Measurements from ENCODE around the gene USP25.
"Not testable (repeated sequence)": the region's sequence is repeated elsewhere in the genome, so short reads cannot be mapped to it uniquely, and the experiment has no call there.

Gene USP25

DNA sequence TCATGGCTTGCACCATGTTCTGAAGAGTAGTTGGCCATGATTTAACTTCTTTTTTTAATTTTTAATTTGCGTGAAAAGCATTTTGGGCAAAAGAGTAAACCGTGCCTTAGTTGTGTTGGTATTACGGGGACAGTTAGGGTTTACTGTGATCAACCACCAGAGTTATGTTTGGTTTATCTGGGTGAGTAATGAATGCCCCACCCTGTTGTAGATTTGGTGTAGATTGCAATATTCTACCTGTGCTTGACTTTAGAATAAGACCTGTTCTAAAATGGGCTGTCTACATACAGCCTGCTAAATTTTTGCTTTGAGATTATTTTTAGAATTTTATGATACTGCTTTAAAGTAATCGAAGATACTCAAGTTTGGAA is 1.4 kb downstream of the USP25 start:
- DNase-seq (ENCODE audit: low read depth): no peak

DNA sequence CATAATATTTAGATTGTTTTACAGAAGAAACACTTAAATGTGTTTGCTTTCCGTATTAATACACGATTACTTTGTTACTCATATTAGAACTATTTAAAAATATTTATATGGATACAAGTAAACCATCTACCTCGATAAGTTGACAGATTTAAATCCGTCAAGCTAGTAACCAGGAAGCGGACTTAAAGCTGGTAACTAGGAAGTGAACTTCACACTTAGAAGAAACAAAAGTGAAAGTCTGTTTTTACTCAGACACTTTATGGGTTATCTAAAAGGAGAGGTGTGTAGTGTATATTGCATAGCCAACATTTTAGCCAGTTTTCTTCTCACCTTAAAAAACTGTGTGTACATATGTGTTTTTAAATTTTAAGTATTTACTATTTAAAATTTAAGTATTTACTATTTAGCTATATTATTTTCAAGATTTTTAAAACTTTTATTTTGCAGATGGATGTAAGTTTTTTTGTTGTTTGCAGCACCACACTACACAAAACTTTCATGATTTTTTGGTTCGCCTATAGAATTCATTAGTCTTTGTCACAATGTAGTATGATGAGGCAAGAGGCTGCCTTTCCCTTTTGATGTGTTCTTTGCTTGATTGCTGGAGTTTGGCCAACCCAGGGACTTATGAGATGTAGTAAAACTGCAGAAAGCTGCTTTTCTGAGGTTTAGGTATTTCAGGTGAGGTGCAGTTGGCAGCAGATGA is 2.7 kb downstream of the USP25 start:
- no peak for DNase-seq (ENCODE audit: low read depth)

DNA sequence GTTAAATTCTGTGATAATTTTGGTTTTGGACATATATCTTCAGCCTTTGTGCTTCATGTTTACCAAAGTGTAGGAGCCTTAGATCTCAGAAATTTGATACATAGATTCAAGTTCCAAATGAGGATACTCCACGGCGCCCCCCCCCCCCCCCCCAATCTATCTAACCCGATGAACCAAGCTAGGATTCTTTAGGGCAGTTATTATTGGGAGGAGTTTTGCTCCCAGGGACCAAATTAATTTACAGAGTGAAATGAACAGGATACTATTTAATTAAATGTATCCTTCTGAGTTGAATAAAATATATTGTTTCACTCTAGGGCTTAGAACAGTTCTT is 3.2 kb downstream of the USP25 start:
- no peak for DNase-seq (ENCODE audit: low read depth)

DNA sequence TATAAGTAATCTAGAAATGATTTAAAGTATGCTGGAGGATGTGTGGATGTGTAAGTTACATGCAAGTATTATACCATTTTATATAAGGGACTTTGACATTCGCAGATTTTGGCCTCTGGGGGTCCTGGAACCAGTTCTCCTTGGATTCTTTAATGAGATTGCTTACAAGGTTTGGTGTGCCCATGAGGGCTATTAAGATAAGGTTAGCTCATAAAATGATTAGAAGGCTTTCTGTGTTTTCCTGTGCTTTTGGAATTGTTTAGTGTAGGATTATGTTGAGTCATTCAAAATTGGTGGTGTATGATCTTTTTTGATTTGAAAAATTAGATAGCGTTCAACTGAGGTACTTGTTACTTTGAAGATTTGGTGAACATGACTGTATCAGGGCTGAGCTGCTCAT is 5.6 kb downstream of the USP25 start:
- no peak for DNase-seq (ENCODE audit: low read depth)

DNA sequence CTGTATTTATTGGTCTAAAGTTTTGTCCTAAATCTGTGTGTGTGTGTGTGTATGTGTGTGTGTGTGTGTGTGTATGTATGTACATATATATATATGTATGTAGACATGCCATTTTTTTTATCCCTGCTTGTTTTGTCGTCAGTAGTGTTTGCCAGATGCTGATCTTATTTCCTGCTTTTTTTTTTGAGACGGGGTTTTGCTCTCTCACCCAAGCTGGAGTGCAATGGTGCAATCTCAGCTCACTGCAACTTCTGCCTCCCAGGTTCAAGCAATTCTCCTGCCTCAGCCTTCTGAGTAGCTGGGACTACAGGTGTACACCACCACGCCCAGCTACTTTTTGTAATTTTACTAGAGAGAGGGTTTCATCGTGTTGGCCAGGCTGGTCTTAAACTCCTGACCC is 6.1 kb downstream of the USP25 start:
- not testable (repeated sequence) for DNase-seq (ENCODE audit: low read depth)

DNA sequence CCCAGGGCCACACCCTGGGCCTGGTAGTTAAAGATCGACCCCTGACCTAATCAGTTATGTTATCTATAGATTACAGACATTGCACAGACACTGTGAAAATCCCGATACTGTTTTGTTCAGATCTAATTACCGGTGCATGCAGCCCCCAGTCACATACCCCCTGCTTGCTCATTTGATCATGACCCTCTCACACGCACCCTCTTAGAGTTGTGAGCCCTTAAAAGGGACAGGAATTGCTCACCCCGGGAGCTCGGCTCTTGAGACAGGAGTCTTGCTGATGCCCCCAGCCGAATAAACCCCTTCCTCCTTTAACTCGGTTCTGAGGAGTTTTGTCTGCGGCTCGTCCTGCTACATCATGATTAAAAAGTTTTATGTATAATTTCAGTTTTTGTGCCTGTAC is 9.0 kb downstream of the USP25 start:
- DNase-seq (ENCODE audit: low read depth): not testable (repeated sequence)

DNA sequence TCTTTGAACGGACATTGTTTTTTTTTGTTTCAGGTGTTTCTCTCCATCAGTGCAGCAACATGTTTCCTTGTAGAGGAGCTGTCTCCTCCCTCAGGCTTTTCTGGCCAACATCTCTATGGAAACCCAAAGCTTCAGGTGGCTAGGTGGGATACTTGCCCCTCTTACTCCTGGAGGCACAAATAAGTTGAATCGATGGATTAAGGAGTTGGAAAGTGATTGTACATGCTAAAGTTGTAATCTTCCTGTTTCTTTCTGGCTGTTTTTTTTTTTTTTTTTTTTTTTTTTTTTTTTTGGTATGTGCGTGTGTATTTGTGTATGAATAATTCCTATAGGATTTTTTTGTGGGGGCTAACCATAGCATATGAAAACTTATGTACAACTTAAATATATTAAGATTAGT is 10.6 kb downstream of the USP25 start:
- no peak for DNase-seq (ENCODE audit: low read depth)

DNA sequence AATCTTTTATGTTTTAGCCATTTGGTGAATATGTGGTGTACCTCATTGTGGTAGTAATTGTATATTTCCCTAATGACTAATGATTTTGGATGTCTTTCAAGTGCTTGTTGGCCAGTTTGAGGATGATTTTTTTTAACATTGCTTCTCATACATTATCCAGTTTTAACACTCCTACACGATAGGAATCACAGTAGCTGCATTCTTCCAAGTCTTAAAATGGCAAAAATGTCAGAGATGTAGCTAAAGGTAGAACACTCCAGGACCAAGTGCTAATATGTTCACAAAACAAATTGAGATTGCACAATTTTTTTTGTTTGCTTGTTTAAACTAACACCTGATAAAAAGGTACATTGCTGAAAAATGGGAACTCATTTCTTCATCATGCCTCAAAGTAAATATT is 11.7 kb downstream of the USP25 start:
- DNase-seq (ENCODE audit: low read depth): no peak

DNA sequence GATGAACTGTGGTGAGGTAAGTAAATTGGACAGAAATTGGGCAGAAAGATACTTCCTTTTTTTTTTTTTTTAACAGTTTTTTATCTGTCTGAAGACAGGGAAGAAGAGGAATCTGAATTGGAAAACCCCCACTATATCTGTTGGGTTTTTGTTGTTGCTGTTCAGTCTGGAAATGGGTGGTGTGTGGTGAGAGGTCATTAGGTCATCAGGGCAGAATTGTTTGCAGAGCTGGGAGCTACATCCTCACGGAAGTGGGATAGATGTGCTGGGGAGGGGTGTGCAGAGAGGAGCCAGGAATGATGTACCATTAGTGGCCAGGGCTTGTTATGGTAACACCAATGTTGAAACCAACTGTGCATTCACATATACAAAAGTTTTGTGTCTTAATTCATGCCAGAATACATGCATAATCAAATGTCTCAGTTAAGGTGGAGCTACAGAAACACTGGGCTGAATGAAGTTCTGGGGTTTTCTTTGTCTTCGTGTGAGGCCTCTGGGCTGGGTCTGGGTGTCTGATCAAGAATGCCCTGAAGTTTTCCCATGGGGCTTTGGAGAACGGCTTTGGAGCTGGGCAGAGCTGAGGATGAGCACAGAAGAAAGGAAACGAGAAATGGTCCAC is 12.4 kb downstream of the USP25 start:
- DNase-seq (ENCODE audit: low read depth): no peak

DNA sequence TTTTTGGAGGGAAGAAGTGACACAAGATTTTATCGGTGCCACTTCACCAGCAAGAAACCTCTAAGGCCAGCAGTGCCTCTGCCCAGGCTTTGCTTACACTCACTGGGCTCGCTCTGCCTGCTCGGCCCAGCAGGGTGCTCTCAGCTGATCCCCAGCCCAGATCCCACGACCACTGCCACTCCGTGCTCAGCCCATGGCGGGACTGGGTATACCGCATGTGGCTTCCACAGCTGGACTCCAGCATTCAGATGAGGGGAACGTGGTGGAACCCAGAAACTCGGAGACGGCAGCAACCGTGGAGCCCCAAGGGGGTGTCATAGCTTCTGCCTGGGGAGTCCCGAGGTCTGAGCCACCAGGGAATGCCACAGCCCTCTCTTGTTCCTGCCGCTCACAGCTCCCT is 12.9 kb downstream of the USP25 start:
- DNase-seq (ENCODE audit: low read depth): no peak

DNA sequence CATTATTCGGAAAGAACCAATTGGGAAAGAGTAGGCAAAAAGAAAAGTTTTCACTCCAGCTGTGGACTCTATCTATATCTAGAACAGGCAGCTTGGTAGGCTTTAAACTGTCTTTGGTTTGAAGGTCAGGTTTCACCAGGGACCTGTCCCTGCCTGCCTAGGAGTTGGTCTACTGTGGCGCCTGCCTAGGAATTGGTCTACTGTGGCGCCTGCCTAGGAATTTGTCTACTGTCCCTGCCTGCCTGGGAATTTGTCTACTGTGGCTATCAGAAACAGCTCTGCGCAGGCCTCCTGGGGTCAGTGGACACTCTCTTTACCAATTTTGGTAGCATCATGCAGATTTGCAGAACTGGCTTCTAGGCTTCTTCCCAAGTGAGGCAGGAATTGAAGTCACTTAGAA is 13.8 kb downstream of the USP25 start:
- DNase-seq (ENCODE audit: low read depth): no peak

DNA sequence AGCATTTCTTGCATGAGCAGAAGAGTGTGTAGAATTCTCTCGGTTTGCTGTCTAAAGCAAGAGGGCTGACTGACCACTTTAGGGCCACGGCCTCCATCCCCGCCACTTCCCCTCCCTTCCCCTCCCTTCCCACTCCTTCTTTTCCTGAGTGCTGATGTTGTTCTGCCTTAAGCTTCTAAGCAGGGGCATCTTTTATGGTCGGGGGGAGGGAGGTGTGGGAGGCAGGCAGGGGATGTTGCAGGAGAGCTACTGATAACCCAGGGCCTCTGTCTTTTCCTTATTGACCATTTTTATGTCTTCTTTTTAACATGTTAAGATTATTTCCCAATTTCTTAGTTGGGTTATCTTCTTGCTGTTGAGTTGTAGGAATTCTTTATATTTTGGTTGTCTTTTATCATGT is 15.1 kb downstream of the USP25 start:
- no peak for DNase-seq (ENCODE audit: low read depth)

DNA sequence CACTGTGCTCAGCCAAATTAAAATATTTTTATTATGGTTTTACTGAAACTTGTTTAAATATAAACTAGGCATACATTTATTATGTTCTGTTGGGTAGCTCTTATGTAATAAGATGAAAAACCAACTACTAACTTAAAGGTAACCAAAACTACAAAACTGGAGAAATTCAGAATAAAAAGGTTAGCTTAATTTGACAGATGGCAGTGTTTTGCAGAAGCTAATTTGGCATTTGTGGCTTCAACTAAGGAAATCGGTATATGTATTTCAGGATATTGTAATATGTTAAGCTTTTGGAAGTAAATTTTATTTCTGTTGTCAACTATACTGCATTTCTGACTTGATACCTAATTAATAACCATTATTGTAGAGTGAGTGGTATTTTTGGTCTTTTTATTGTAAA is 18.8 kb downstream of the USP25 start:
- no peak for DNase-seq (ENCODE audit: low read depth)

DNA sequence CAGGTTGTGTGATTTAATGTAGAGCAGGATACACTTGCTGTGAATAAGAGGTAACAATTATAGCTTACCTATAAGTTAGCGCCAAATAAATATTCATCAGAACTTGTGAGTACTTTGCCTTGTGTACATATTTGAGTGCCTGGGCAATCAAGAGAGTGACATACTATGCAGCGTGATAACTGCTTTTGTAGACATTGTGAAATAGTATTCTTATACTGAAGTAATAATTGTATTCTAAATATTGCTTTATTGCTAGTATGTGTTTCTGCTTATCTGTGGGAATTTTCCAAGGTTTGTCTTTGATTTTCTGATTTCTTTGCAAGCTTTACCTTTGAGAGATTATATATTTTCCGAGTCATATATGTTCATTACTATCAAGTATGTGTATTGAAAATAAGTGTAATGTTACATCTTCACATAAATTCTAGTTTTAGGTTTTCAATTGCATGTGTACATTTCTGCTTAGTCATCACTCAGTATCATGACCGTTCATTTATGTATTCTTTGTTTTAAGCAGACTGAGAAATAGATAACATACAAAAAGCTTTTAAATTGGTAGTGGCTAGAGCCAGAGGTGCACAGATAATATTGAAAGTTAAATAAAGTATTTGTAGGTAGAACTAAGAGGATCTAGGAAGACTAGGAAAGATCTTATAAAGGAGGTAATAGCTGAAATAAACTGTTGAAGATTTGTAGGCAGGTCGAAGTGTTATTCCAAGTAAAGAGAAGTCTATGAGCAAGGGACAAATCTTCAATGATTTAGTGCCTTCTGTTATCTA is 19.5 kb downstream of the USP25 start:
- DNase-seq (ENCODE audit: low read depth): no peak

DNA sequence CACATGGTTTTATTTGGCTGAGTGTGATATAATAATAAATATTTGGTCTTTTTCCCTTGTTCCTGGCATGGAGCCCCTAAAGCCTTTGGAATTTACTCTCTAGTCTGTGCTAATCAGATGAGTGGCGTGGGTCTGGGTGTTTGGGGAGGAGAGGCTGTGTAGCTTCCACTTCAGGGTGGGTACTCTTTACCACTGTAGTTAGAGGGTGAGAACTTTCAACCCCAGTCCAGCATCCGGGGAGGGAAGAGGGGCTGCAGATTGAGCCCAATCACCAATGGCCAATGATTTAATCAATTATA is 20.0 kb downstream of the USP25 start:
- no peak for DNase-seq (ENCODE audit: low read depth)

DNA sequence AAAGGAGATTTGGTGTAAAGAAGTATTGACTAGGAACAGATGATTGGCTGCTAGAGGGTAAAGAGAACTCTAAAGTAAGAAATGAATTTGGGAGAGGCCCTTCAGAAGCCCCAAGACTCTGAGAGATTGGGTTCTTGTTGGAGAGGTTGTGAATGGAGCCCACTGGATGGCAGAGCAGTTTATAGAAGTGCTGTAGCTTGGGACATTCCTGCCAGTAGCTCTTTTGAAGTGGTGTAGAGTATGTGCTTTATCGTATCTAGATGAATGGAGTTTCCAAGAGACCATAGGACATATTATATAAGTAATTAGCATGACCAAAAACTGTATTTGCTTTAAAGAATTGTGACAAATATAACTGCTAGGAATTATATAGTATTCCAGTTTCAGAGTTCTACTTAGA is 21.3 kb downstream of the USP25 start:
- no peak for DNase-seq (ENCODE audit: low read depth)

DNA sequence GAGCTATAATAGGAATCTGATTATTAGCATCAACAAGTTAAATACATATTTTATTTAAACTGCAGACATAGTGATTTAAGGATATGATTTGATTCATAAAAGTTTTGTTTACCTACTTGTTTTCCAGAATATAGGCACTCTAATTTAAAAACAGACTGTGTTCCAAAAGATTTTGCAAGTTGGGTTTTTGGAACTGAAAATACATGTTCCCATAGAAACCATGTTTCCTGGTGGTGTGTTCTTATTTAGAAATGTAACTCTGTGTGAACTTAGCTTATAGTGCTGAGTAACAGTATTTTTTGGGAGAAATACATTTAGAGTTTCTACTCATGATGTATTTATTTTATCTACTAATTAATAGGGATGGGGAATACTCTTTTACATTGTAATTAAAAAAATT is 21.8 kb downstream of the USP25 start:
- DNase-seq (ENCODE audit: low read depth): no peak

DNA sequence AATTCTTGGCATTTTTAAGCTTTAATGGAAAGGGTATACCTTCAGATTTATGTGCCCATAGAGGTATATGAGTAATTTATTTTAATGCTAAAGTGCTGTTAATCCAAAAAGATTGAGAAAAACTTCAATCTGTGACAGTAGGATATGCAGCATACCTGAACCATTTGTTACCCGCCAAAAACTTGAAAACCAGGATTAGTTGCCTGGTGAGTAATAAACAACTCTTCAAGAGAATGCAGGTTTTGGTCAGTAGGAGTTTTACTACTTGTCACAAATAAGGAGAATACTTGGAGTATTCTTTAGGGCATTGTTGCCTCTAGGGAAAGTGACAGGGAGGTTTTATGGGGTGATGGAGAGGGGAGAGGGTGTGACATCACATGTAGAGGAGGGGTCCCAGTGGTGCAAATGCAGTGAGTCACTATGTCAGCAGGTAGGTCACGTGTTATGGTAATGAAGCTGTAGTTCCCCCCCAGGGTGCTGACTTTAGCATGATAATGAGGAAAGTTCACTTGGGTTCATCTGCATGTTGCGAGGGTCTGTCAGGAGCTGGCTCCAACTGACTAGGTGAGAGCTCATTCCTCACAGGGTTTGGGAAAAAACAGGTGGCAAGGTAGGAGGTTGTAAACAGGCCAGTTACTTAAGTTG is 23.1 kb downstream of the USP25 start:
- DNase-seq (ENCODE audit: low read depth): no peak

DNA sequence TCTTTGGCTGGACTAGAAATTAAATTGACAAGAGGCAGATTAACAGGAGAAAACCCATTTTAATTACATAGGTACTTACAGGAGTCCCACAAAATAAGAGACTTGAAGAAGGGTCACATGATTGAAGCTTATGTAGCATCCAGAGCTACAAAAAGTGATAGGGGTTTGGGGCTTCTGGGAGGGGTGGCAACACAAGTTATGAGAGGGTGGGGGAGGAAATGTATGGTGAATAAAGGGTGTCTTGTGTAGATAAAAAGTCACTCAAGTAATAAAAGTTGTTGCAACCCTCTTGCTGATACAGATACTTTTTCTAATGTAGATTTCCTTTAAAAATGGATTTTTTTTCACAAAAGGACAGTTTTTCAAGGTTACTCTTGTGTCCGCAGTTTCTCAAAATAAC is 24.0 kb downstream of the USP25 start:
- no peak for DNase-seq (ENCODE audit: low read depth)

DNA sequence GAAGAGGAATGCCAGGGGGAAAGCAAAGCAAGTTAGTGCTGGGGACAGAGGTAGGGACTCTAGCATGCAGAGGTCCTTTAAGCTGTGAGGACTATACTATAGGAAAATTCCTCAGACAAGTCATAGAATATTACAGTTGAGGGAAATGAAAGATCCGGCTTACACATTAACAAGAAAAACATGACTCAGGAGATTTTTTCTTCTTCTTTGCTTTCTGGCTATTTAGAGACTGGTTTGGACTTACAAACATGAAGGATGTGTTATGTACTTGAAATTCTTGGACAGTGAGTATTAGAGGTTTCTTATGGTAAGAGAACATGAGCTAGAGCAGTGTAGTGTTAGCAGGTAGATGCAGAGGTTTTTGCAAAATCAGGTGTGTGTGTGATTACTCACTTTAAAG is 24.9 kb downstream of the USP25 start:
- no peak for DNase-seq (ENCODE audit: low read depth)

DNA sequence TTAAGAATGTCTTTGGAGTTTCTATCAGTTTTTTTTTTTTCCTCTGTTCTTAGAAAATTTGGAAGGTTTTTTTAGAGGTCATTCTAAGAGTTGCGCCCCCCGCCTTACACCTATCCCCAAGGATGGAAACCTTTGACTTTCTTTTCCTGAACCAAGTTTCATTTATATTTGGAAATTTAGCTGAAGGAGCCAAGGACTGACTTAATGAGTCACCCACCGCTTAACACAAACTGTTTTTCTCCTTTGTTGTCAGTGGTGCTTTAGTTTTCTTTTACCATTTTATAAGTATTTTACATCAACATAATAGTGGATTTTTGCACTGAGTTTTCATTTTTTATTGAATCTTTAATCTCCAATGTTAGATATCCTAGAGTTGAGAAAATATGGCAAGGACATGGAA is 25.3 kb downstream of the USP25 start:
- no peak for DNase-seq (ENCODE audit: low read depth)

DNA sequence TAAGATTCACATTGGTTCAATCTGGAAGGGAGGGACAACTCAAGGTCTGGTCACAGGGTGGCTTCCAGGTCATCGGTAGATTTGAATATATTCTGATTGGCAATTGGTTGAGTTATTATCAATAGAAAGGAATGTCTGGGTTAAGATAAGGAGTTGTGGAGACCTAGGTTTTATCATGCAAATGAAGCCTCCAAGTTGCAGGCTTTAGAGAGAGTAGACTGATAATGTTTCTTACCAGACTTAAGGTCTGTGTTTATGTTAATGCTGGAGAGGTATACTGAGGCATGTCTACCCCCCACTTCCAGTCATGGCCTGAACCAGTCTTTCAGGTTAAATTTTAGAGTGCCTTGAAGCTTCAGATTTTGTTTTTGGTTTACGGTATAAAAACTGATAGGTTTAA is 29.7 kb downstream of the USP25 start:
- DNase-seq (ENCODE audit: low read depth): no peak

DNA sequence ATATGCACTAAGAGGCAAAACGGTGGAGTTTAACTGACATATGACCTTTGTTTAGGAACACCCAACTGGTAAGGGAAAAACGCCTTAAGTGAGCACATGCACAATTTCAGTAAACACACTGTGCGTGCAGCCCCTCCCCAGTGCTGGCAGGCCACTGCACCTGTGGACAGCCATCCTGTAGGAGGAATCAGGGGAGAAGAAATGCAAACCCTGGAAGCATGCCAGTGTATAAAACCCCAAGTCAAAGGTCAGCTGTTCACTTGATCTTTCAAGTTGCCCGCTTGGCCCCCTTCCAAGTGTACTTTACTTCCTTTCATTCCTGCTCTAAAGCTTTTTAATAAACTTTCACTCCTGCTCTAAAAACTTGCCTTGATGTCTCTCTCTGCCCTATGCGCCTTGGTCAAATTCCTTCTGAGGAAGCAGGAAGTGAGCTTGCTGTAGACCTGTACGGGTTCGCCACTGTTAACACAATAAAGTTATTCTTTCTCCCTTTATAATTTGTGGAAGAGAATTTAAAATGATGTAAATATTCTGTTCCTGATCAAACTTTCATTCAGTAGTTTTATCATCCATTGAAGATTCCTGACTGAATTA is 31.8 kb downstream of the USP25 start:
- no peak for DNase-seq (ENCODE audit: low read depth)
